GM18909 (cell line): ENCODE data around the gene POGZ.
A peak's percentile ranks its signal among the peaks of the same experiment; 100 is the strongest.
"Not testable (repeated sequence)": the region's sequence is repeated elsewhere in the genome, so short reads cannot be mapped to it uniquely, and the experiment has no call there.

ENCODE experiments used
- ATAC-seq: cut with Tn5 transposase; IDR thresholded peaks from one replicate; pipeline ENCODE4 v1.9.1; 2021; ENCODE audit warnings: mild to moderate bottlenecking; ENCODE audit not compliant: unreplicated experiment, poor library complexity

The POGZ gene

DNA sequence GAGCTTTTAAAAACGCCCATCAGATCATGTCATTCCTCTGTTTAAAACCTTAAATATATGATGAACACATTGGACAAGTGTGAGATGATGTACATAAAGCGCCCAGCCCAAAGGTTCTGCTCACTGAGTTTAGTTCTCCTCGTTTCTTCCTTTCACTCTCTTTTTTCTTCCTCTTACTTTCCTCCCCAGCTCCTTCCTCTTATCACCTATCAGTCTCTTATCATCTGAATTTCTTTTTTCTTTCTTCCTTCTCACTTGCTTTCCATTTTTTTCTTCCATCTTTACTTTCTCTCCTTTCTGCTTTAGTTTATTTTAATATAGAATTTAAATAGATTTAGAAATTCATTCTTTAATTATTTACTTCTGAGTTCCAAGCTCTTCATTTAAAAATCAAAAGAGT is 17.8 kb upstream of the POGZ start:
- ATAC-seq: no peak

- no peak for ATAC-seq
These were observed 16.8 kb upstream of the POGZ start for GRCh38 chr1:151476083-151476482.

GRCh38 chr1:151475175-151475574 is 15.9 kb upstream of the POGZ start:
- ATAC-seq: peak; percentile 68

GRCh38 chr1:151474745-151475144 is 15.5 kb upstream of the POGZ start:
- no peak for ATAC-seq

- ATAC-seq: no peak
These were observed 13.8 kb upstream of the POGZ start for GRCh38 chr1:151472856-151473731.

DNA sequence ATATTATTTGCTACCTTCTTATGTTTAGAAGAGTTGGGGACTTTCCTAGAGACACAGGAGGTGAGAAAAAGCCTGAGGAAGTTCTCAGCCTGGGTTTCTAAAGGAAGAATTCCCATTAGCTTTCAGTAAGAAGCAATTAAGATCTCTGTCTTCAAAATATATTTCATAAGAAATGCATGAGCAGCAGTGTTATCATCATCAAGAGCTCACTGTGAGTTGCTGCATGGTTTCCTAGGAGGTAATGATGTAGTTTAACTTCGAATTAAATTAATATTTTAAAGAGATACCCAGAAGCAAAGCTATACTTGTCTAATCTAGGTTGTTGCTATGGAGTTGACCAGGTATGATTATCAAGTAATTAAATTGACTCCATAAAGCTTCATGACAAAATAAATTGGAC is 5.7 kb upstream of the POGZ start:
- ATAC-seq: no peak

DNA sequence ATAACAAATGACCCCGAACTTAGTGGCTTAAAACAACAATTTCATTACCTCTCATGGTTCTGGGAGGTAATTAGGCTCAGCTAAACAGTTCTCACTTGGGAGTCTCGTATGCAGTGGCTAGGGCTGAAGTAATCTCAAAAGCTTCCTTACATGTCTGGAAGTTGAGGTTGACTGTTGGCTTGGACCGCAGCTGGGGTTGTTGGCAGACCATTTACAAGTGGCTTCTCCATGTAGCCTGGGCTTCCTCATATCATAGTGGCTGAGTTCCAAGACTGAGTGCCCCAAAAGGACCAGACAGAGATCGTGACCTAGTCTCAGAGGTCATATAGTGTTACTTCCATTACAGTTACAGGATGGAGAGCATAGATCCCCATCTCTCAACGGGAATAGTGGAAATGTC is 2.4 kb upstream of the POGZ start:
- ATAC-seq: no peak

DNA sequence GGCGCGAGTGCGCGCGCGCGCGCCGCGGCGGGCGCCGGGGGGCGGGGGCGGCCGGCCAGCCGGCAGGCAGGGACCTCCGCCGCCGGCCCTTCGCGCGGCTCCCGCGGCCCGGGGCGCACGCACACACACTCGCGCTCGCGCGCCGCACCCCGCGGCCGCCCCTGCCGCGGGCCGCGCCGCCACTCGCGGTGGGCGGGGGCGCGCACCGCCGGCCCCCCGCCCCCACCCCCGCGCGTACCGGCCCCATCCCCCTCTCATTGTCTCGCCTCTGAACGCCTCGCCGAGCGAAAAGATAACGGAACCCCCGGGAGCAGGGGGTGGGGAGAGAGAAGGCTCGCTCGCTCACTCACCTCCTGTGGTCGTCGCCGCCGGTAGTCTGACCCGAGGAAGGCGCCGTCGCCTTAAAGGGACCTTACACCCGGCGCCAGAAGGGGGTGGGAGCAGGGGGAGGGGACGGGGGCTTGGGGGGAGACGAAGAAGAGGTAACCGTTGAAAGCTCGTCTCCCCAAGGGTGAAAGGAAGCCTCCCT is 428 bp downstream of the POGZ start:
- peak; percentile 52 for ATAC-seq

DNA sequence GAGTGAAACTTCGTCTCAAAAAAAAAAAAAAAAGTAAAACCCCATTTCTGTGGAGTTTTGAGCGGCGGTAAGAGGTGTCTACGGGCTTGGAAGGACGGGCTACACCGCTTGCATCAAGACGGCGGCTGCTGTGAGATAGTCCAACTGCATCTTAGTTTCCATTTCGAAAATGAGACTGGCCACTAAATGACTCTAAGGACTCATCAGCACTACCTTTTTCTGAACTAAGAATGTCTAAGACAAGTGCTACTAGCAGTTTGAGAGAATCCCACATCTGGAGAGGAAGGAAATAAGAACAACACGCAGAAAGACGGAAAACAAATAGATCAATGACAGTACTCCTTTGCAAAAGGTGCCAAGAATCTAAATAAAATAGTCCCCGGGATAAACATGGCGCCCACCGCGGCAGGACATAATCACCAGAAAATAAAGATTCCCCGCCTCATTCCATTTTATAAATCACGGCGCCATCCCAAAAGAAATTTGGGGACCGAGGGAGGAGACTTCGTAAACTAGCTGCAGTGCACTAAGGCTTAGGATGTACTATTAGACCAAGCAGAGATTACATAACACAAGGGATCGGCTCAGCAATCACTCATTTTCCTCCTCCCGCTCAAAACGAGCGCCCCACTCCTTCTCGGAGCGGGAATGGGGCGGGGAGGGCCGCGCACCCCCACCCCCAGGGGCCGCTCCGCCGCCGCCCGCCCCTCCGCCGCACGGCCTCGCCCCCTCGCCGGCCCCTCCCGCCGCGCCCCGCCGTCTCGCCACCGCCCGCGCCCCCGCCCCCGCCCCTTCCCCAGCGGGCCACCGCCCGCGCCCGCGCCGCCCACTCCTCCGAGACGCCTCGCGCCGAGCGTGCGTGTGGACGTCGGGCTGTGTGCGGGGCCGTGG is 1.1 kb downstream of the POGZ start:
- peak; percentile 47 for ATAC-seq

DNA sequence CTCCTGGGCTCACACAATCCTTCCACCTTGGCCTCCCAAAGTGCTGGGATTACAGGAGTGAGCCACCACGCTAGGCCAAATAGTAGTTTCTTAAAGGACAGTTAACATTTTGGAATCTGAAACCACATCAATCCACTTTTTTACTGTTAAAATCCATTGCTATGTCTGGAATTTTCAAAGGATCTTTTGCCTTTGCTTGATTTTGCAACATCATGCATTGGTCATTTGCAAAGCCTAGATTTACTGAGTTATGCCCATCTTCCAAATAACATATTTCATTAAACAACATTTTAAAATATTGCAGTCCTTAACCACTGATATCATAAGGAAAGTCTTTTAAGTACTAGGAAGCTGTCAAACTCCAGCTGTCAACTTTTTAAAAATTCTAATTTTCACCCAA is 3.3 kb downstream of the POGZ start:
- ATAC-seq: no peak

- no peak for ATAC-seq
These were observed 4.1 kb downstream of the POGZ start for GRCh38 chr1:151455231-151455630.

DNA sequence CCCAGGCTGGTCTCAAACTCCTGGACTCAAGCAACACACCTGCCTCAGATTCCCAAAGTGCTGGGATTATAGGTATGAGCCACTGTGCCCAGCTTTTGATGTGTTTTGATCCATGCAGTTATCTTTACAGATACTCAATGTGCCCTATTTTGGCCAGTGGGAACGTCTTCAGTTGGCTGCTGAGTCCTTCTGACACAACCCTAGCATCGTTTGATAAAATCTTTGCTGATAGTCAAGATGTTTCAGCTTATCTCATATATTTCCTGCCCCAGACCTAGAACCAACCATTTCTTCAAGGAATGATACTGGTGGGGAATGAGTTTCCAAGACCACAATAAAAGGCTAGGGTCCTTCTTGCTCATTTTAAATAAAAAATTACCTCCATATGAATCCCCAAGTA is 11.6 kb downstream of the POGZ start:
- no peak for ATAC-seq

GRCh38 chr1:151444783-151445177 is 14.5 kb downstream of the POGZ start:
- no peak for ATAC-seq

DNA sequence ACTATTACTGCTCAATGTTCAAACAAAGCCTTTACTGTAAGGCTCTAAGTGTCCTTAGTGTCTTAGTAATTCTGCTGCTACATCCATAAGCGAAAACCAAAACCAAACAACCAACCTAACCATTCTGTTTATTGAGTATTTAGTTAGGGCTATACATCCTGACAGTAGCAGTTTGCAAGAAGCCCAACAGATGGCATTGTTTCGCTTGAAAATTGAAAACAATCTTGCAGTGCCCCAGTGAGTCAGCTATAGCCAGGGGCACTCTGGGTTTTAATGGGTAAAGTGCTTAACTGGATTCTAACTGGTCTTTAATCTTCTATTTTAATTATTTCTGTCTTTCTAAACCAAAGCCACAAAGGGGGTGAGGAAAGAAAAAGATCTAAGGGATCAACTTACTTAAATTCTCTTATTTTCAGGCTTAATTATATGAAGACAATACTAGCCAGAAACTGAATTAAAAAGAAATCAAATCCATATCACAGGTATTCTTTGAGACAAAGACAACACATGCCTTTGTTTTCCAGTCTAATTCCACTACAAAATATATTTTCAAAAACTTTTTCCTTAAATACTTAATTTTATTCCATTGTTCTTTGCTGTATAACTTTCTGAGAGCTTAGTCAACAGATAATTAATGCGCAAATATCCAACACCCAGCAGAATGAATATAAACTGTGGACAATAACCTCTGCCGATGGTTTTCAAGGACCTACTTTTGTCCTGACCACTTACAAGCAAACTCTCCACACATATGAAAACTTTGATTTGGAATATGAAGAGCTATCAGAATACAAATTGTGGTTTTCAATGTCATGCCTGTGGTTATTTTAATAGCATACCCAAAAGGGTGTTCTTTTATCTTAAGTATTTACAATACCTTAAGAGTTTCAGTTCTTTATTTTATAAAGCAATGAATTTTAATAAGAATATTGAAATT is 15.2 kb downstream of the POGZ start:
- ATAC-seq: peak; percentile 71

GRCh38 chr1:151437396-151437795 is 21.9 kb downstream of the POGZ start:
- not testable (repeated sequence) for ATAC-seq

DNA sequence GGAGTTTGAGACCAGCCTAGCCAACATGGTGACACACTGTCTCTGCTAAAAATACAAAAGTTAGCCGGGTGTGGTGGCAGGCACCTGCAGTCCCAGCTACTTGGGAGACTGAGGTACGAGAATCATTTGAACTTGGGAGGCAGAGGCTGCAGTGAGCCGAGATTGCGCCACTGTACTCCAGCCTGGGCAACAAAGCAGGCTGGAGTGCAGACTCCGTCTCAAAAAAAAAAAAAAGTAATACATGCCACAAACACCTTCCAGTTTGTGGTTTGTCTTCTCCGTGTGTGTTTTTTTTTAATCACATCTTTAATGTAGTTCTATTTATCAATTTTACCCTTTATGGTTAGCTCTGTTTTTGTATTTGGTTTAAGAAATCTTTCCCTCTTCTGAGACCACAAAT is 22.3 kb downstream of the POGZ start:
- ATAC-seq: no peak

DNA sequence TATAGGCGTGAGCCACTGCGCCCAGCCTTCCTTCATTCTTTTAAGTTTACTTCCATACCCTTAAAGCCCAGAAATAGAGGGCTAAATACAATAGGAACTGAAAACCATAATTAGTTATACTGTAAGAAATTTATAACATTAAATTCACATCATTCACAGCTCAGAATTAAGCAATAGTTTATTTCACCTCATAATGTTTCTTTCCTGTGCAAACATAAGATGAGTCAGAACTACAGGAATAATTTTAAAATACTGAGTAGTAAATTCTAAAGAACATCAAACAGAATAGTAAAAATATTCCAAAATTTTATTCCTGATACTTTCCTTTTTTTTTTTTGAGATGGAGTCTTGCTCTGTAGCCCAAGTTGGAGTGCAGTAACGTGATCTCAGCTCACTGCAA is 24.1 kb downstream of the POGZ start:
- ATAC-seq: no peak

GRCh38 chr1:151433827-151434226 is 25.5 kb downstream of the POGZ start:
- ATAC-seq: not testable (repeated sequence)

DNA sequence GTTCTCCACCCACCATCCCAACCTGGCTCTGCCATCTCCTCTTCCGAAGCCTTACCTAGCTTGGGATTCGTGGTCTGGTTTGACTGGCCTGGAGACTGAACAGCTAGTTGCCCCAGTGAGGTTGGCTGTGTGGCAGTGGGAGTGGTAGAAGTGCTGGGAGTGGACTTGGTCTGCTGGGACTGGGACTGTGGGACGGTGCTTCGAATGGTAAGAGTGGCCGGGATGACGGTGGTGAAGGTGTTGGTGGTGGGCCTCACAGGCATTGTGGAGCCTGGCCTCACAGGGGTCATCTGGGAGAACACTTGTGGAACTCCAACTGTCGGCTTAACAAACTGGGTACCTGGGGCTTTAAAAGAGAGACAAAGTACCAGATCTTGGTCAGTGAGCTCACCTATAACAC is 31.2 kb downstream of the POGZ start:
- ATAC-seq: no peak

GRCh38 chr1:151425103-151425502 is 34.2 kb downstream of the POGZ start:
- ATAC-seq: no peak
